MM.1S (cell line): ENCODE results near the gene ST8SIA3.

Experiments used
- DNase-seq: peaks from one replicate; pipeline ENCODE4 v3.0.0-alpha.2; 2015
- H2AFZ ChIP-seq: fragments of 300-600 bp; sonication (generic); 2 replicates; pipeline ENCODE4 v1.6.0; 2016; ENCODE audit warnings: antibody characterized with exemption, low read length
- H3F3A ChIP-seq: fragments of 300-600 bp; sonication (generic); 2 replicates; pipeline ENCODE4 v1.6.1; 2016; ENCODE audit warnings: mild to moderate bottlenecking, antibody characterized with exemption, low read length, moderate library complexity, mixed read lengths; ENCODE audit not compliant: insufficient read depth
- H3K27ac ChIP-seq: fragments of 300-600 bp; sonication (generic); 2 replicates; pipeline ENCODE4 v1.5.1; 2016; ENCODE audit warnings: mild to moderate bottlenecking, low read length
- H3K27me3 ChIP-seq: fragments of 300-600 bp; sonication (generic); replicated peaks from 2 replicates; pipeline ENCODE4 v1.6.0; 2016; ENCODE audit warnings: low read length; ENCODE audit not compliant: insufficient read depth
- H3K36me3 ChIP-seq: fragments of 300-600 bp; sonication (generic); replicated peaks from 2 replicates; pipeline ENCODE4 v1.6.1; 2016; ENCODE audit warnings: mild to moderate bottlenecking, low read length, mixed read lengths; ENCODE audit not compliant: insufficient read depth
- H3K4me1 ChIP-seq: fragments of 300-600 bp; sonication (generic); 2 replicates; pipeline ENCODE4 v1.6.1; 2016; ENCODE audit warnings: low read length, mixed read lengths
- H3K4me2 ChIP-seq: fragments of 300-600 bp; sonication (generic); 2 replicates; pipeline ENCODE4 v1.6.0; 2016; ENCODE audit warnings: low read depth, low read length
- H3K4me3 ChIP-seq: fragments of 300-600 bp; sonication (generic); 2 replicates; pipeline ENCODE4 v1.5.1; 2016; ENCODE audit warnings: low read length, mixed read lengths
- H3K79me2 ChIP-seq: fragments of 300-600 bp; sonication (generic); 2 replicates; pipeline ENCODE4 v1.6.1; 2016; ENCODE audit warnings: mixed run types, low read length, mixed read lengths
- H3K9ac ChIP-seq: fragments of 300-600 bp; sonication (generic); 2 replicates; pipeline ENCODE4 v1.6.1; 2016; ENCODE audit warnings: low read length, mixed read lengths
- H3K9me2 ChIP-seq: fragments of 300-600 bp; sonication (generic); replicated peaks from 2 replicates; pipeline ENCODE4 v1.6.1; 2016; ENCODE audit warnings: mild to moderate bottlenecking, low read length, mixed read lengths; ENCODE audit not compliant: insufficient read depth
- H3K9me3 ChIP-seq: fragments of 300-600 bp; sonication (generic); replicated peaks from 2 replicates; pipeline ENCODE4 v1.6.1; 2016; ENCODE audit warnings: mild to moderate bottlenecking, low read length, mixed read lengths; ENCODE audit not compliant: insufficient read depth
- H4K20me1 ChIP-seq: fragments of 300-600 bp; sonication (generic); 2 replicates; pipeline ENCODE4 v1.6.1; 2016; ENCODE audit warnings: mild to moderate bottlenecking, low read length, moderate library complexity, mixed read lengths; ENCODE audit not compliant: insufficient read depth
- EZH2 ChIP-seq: fragments of 300-600 bp; sonication (generic); optimal IDR thresholded peaks from 2 replicates; pipeline ENCODE3; 2017; ENCODE audit warnings: low read depth, mild to moderate bottlenecking, antibody characterized with exemption, low read length, mixed read lengths
- EZH2phosphoT487 ChIP-seq: fragments of 300-600 bp; sonication (generic); IDR thresholded peaks from 2 replicates; pipeline ENCODE4 v1.6.1; 2018; ENCODE audit warnings: antibody characterized with exemption, low read length
- TF ChIP-seq, protein P1 (sequence below): fragments of 300-600 bp; sonication (generic); IDR thresholded peaks from 2 replicates; pipeline ENCODE4 v1.5.1; 2016; ENCODE audit warnings: antibody characterized with exemption, low read length, mixed read lengths

Gene ST8SIA3

DNA sequence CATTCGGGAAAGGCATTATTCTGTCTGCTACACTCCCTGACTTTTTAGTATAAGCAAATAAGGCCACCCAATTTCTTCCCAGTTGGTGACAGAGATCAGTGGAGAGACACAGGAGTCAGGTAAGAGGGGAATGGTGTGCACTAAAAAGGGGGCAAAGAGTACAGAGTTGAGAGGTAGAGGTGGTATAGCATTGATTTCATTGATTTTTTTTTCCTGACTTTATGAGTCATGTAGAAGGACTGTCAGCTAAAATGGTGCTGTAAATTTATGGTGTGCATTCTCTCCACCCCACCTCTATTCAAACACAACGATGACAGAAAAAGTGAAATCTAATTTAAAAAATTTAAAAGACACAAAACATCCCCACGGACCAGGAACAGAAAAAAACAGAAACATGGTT, 23.7 kb upstream of the ST8SIA3 start:
- Histone ChIP-seq H2AFZ (no peak overlapping the region), H3K4me3 (no peak overlapping the region), H3F3A (no peaks in the 10 kb centered on the region), H3K9me3 (no peaks in the 10 kb centered on the region), H4K20me1 (no peaks in the 10 kb centered on the region), H3K27ac (no peak overlapping the region), H3K4me1 (no peaks in the 10 kb centered on the region), H3K79me2 (no peaks in the 10 kb centered on the region), H3K27me3 (no peaks in the 10 kb centered on the region), H3K9me2 (no peaks in the 10 kb centered on the region), H3K9ac (no peak overlapping the region), H3K4me2 (no peak overlapping the region), H3K36me3 (no peaks in the 10 kb centered on the region)
- DNase-seq = no peak
- TF ChIP-seq EZH2 (no peak), EZH2phosphoT487 (no peak)
- TF ChIP-seq, protein P1, sequence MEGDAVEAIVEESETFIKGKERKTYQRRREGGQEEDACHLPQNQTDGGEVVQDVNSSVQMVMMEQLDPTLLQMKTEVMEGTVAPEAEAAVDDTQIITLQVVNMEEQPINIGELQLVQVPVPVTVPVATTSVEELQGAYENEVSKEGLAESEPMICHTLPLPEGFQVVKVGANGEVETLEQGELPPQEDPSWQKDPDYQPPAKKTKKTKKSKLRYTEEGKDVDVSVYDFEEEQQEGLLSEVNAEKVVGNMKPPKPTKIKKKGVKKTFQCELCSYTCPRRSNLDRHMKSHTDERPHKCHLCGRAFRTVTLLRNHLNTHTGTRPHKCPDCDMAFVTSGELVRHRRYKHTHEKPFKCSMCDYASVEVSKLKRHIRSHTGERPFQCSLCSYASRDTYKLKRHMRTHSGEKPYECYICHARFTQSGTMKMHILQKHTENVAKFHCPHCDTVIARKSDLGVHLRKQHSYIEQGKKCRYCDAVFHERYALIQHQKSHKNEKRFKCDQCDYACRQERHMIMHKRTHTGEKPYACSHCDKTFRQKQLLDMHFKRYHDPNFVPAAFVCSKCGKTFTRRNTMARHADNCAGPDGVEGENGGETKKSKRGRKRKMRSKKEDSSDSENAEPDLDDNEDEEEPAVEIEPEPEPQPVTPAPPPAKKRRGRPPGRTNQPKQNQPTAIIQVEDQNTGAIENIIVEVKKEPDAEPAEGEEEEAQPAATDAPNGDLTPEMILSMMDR = no peak

DNA sequence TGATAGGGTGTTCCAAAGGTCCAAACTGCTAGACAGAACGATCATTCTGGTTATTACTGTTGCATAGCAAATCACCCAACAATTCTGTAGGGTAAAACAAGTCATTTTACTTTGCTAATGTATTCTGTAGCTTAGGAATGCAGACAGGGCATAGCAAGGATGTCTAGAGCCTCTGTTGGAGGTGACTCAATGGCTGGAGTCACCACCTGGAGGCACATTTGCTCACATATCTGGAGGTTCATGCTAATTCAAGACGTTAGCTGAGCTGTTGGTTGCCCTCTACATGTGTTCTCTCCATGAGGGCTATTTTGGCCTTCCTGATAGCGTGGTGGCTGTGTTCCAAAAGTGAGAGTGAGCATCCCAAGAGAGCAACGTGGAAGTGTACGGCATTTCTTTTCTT, 22.5 kb upstream of the ST8SIA3 start:
- H3K4me3 ChIP-seq = no peak overlapping the region
- no peaks in the 10 kb centered on the region for H3F3A ChIP-seq
- H3K27ac ChIP-seq = no peak overlapping the region
- no peaks in the 10 kb centered on the region for H3K9me2 ChIP-seq
- H3K36me3 ChIP-seq = no peaks in the 10 kb centered on the region
- no peaks in the 10 kb centered on the region for H4K20me1 ChIP-seq
- H2AFZ ChIP-seq = no peak overlapping the region
- no peaks in the 10 kb centered on the region for H3K4me1 ChIP-seq
- no peak overlapping the region for H3K4me2 ChIP-seq
- H3K27me3 ChIP-seq = no peaks in the 10 kb centered on the region
- H3K79me2 ChIP-seq = no peaks in the 10 kb centered on the region
- TF ChIP-seq EZH2 = no peak
- TF ChIP-seq, protein P1 = no peak
- TF ChIP-seq EZH2phosphoT487 = no peak
- DNase-seq = no peak
- no peaks in the 10 kb centered on the region for H3K9me3 ChIP-seq
- no peak overlapping the region for H3K9ac ChIP-seq

DNA sequence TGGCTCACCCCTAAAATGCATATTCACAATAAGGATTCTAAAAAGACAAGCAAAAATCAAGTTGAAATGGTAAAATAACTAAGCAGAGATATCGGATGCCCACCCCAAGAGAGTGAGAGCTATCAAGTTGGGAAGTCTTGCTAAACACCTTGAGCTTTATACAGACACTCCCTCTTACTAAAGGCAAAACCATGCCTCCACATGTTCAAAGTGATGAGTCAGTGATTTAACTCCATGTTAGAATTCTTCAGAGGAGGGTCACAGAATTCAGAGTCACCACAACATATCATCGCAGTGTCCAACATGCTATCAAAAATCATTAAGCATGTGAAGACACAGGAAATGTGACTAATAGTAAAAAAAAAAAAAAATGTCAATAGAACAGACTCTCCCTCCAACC, 20.6 kb upstream of the ST8SIA3 start:
- H3K4me2 ChIP-seq = no peak overlapping the region
- H2AFZ ChIP-seq = no peak overlapping the region
- H3K9me3 ChIP-seq = no peaks in the 10 kb centered on the region
- no peaks in the 10 kb centered on the region for H3K79me2 ChIP-seq
- H3K36me3 ChIP-seq = no peaks in the 10 kb centered on the region
- H3K27me3 ChIP-seq = no peaks in the 10 kb centered on the region
- H3K9me2 ChIP-seq = no peaks in the 10 kb centered on the region
- no peaks in the 10 kb centered on the region for H3F3A ChIP-seq
- no peak overlapping the region for H3K27ac ChIP-seq
- DNase-seq = no peak
- H3K9ac ChIP-seq = no peak overlapping the region
- no peak overlapping the region for H3K4me3 ChIP-seq
- TF ChIP-seq, protein P1 = no peak
- no peaks in the 10 kb centered on the region for H4K20me1 ChIP-seq
- H3K4me1 ChIP-seq = no peaks in the 10 kb centered on the region

DNA sequence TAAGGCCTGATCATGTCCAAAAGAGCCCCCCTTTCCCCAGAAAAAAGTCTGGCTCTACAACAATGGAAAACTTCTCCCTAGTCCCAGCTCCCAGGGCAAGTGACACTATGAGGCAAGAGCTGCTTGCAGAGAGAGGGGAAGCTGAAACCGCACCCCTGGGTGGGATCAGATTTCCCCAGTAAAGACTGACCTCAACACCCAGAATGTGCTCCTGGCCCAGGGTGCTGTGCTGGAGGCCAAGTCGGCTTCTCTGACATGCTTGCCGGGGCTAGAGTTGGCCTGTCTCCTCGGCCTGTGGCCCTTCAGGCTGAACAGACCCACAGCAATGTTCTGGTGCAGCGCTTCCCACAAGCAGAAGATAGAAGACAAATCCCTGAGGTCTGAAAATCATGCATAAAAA, 18.4 kb upstream of the ST8SIA3 start:
- H3K4me2 ChIP-seq = no peak overlapping the region
- no peak for DNase-seq
- no peak overlapping the region for H3K27ac ChIP-seq
- H3K36me3 ChIP-seq = no peaks in the 10 kb centered on the region
- no peaks in the 10 kb centered on the region for H3K9me2 ChIP-seq
- H3K9me3 ChIP-seq = no peaks in the 10 kb centered on the region
- H3K9ac ChIP-seq = no peak overlapping the region
- TF ChIP-seq, protein P1 = no peak
- TF ChIP-seq EZH2phosphoT487 (no peak), EZH2 (no peak)
- no peaks in the 10 kb centered on the region for H3F3A ChIP-seq
- H3K4me3 ChIP-seq = no peak overlapping the region
- H2AFZ ChIP-seq = no peak overlapping the region
- no peaks in the 10 kb centered on the region for H3K4me1 ChIP-seq
- no peaks in the 10 kb centered on the region for H3K27me3 ChIP-seq
- H4K20me1 ChIP-seq = no peaks in the 10 kb centered on the region
- H3K79me2 ChIP-seq = no peaks in the 10 kb centered on the region
